A673 (cell line): ENCODE measurements around the gene LAMP2. TPM values are rescaled to one million over a fixed set of nuclear protein-coding genes. Genes with fewer than 3 reads are reported as not detected.
A peak's percentile ranks its signal among the peaks of the same experiment; 100 is the strongest.

ENCODE experiments used
- BruUV-seq: library from RNA; stranded (reverse); fragments of 400-500 nt; replicated peaks from 2 replicates; lab custom pipeline; 2021; lab: Mats Ljungman, UMichigan
- CTCF ChIA-PET: fragments of 300-600 bp; sonication (Branson Sonifier 250); formaldehyde crosslinking; loops from one replicate; lab custom pipeline; 2022; ENCODE audit warnings: antibody characterized with exemption; lab: Charles Lee
- POLR2A ChIA-PET: fragments of 300-600 bp; sonication (Branson Sonifier 250); formaldehyde crosslinking; loops from one replicate; lab custom pipeline; 2022; ENCODE audit warnings: antibody characterized with exemption; ENCODE audit not compliant: low non-redundant PET; lab: Charles Lee
- DNase-seq: peaks from one replicate; pipeline ENCODE4 v3.0.0-alpha.2; 2015; ENCODE audit warnings: low spot score
- H3K27ac ChIP-seq: fragments of 200-600 bp; sonication (generic); 2 replicates; pipeline ENCODE4 v1.5.1; 2016; ENCODE audit warnings: mixed run types, low read depth, mild to moderate bottlenecking, mixed read lengths, antibody characterized with exemption, low read length; ENCODE audit not compliant: poor library complexity, severe bottlenecking
- H3K27me3 ChIP-seq: fragments of 200-600 bp; sonication (generic); replicated peaks from 2 replicates; pipeline ENCODE4 v1.6.1; 2017; ENCODE audit warnings: mixed run types, low read depth, mild to moderate bottlenecking, mixed read lengths, antibody characterized with exemption, low read length; ENCODE audit not compliant: insufficient read depth, poor library complexity
- H3K36me3 ChIP-seq: fragments of 200-600 bp; sonication (generic); 2 replicates; pipeline ENCODE4 v1.6.1; 2016; ENCODE audit warnings: mixed run types, mild to moderate bottlenecking, mixed read lengths, antibody characterized with exemption, low read length; ENCODE audit not compliant: insufficient read depth, poor library complexity, severe bottlenecking
- H3K4me1 ChIP-seq: fragments of 200-600 bp; sonication (generic); 2 replicates; pipeline ENCODE4 v1.6.1; 2017; ENCODE audit warnings: mixed run types, mild to moderate bottlenecking, mixed read lengths, antibody characterized with exemption, low read length; ENCODE audit not compliant: insufficient read depth, poor library complexity, severe bottlenecking
- H3K4me3 ChIP-seq: fragments of 200-600 bp; sonication (generic); 2 replicates; pipeline ENCODE4 v1.5.1; 2016; ENCODE audit warnings: low read depth, mixed run types, mild to moderate bottlenecking, mixed read lengths, low read length; ENCODE audit not compliant: poor library complexity, severe bottlenecking
- H3K9me3 ChIP-seq: fragments of 200-600 bp; sonication (generic); 2 replicates; pipeline ENCODE4 v1.6.1; 2016; ENCODE audit warnings: mixed run types, low read depth, mild to moderate bottlenecking, mixed read lengths, antibody characterized with exemption, low read length; ENCODE audit not compliant: poor library complexity, severe bottlenecking
- EZH2 ChIP-seq: fragments of 200-600 bp; sonication (generic); IDR thresholded peaks from 2 replicates; pipeline ENCODE4 v1.6.1; 2017; ENCODE audit warnings: borderline replicate concordance, low read depth, mild to moderate bottlenecking, mixed read lengths, antibody characterized with exemption, low read length; ENCODE audit not compliant: poor library complexity, severe bottlenecking
- intact Hi-C: fragments of 100-400 bp; cut with micrococcal nuclease; formaldehyde crosslinking; loops from one replicate; pipeline ENCODE4 v1.10.0; 2022; ENCODE audit not compliant: unreplicated experiment
- total RNA-seq: library from RNA; stranded (reverse); gene quantifications from 2 replicates; pipeline ENCODE4 v1.2.3, GENCODE V29; 2021
- TF ChIP-seq, protein P1 (sequence below): fragments of 300-800, 200-600 bp; sonication (generic); conservative IDR thresholded peaks from 2 replicates; pipeline ENCODE4 v1.5.1; 2017; ENCODE audit warnings: low read depth, mild to moderate bottlenecking, antibody characterized with exemption, low read length, moderate library complexity, mixed read lengths

LAMP2 gene
- total RNA-seq, 1 experiment from 2014 or later, result 61.0 TPM

DNA sequence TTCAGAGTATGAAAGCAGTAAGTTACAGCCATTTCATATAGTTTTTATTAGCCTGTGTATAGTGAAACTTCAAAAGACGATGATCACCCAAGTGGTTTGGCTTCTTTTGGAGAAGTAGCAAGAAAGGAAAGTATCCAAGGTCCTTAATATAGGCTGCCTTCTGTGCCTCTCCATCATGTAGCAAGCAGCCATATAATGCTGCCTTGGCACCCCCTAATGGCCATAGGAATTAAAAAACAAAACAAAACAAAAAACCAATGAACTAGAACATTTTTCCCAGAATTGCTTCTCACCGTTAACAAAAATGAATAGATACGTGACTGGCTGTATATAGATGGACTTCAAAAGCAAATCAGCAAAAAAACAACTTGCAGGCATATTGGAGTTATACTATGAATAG is 18.9 kb downstream of the LAMP2 start:
- TF ChIP-seq, protein P1, sequence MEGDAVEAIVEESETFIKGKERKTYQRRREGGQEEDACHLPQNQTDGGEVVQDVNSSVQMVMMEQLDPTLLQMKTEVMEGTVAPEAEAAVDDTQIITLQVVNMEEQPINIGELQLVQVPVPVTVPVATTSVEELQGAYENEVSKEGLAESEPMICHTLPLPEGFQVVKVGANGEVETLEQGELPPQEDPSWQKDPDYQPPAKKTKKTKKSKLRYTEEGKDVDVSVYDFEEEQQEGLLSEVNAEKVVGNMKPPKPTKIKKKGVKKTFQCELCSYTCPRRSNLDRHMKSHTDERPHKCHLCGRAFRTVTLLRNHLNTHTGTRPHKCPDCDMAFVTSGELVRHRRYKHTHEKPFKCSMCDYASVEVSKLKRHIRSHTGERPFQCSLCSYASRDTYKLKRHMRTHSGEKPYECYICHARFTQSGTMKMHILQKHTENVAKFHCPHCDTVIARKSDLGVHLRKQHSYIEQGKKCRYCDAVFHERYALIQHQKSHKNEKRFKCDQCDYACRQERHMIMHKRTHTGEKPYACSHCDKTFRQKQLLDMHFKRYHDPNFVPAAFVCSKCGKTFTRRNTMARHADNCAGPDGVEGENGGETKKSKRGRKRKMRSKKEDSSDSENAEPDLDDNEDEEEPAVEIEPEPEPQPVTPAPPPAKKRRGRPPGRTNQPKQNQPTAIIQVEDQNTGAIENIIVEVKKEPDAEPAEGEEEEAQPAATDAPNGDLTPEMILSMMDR, result peak; percentile 59
- no peak for TF ChIP-seq EZH2
- intact Hi-C loops, result loop anchor here (1.0 to 10.0 kb wide), 3 partner anchors 70 to 235 kb away; no protein-coding TSS in a partner anchor
- no TSS peak for BruUV-seq
- Histone ChIP-seq H3K4me3 (no peak overlapping the region), H3K4me1 (no peaks in the 10 kb centered on the region), H3K36me3 (peaks cover 8% of the 10 kb centered on the region), H3K27me3 (no peaks in the 10 kb centered on the region), H3K9me3 (no peaks in the 10 kb centered on the region), H3K27ac (no peak overlapping the region)
- CTCF ChIA-PET, result no interaction called here
- peak; percentile 33 for DNase-seq
- POLR2A ChIA-PET, result no interaction called here

DNA sequence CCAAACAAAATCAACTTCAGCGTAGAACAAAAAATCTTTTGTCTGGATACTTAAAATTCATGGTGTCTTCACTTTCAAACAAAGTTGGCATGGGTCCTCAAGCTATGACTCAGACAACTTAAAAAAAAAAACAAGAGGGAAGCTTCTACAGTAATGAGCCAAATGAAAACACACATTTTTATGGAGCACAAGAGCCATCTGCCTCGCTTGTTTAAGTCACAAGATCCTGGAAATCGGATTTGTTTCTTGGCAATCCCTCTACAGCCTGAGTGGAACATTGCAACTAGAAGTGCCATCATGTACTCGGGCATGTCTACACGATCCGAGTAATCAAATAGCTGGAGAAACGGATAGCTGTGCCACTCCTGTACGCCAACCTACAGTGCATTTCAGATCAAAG is 22.6 kb downstream of the LAMP2 start:
- CTCF ChIA-PET, result interaction anchor here (0.5 to 0.6 kb wide), 3 partner anchors 88 to 196 kb away, joined by 3 read pairs; partner anchors contain the start of gene ZBTB33
- peaks cover 4% of the 10 kb centered on the region for H3K36me3 ChIP-seq
- BruUV-seq, result no TSS peak
- TF ChIP-seq EZH2, result no peak
- TF ChIP-seq, protein P1, result 0 out of 2 replicates have a peak, but pooled peaks have one; percentile 15
- no peak overlapping the region for H3K4me3 ChIP-seq
- H3K9me3 ChIP-seq, result no peaks in the 10 kb centered on the region
- POLR2A ChIA-PET, result no interaction called here
- H3K27me3 ChIP-seq, result no peaks in the 10 kb centered on the region
- DNase-seq, result peak; percentile 75
- peak overlapping the region; percentile 36 for H3K27ac ChIP-seq
- intact Hi-C loops, result no loop called here
- H3K4me1 ChIP-seq, result no peaks in the 10 kb centered on the region

DNA sequence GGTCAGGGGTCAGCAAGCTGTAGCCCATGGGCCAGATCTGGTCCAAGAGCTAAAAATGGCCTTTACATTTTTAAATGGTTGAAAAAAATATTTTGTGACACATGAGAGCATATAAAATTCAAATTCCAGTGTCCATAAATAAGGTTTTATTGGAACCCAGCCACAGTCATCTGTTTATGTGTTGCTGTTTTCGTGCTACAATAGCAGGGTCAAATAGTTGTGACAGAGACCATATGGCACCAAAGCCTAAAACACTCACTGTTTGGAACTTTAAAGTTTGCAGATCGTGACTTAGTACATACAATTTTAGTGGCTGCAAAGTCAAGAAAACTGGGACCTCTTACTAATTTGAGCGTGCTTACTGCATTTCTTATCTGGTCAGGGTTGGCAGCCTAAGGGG is 29.2 kb downstream of the LAMP2 start:
- intact Hi-C loops, result no loop called here
- ChIA-PET CTCF (no interaction called here), POLR2A (no interaction called here)
- BruUV-seq, result no TSS peak
- no peaks in the 10 kb centered on the region for H3K4me1 ChIP-seq
- H3K27me3 ChIP-seq, result no peaks in the 10 kb centered on the region
- H3K27ac ChIP-seq, result no peak overlapping the region
- no peaks in the 10 kb centered on the region for H3K9me3 ChIP-seq
- no peak for DNase-seq
- H3K36me3 ChIP-seq, result no peaks in the 10 kb centered on the region
- no peak for TF ChIP-seq EZH2
- TF ChIP-seq, protein P1, result no peak
- H3K4me3 ChIP-seq, result no peak overlapping the region
